Astrocyte of the cerebellum (primary cell): ENCODE data around the gene RPS19.

ENCODE experiments used
- DNase-seq: peaks from one replicate; pipeline ENCODE4 v3.0.0-alpha.2; 2011; ENCODE audit warnings: low read depth
- H3K4me3 ChIP-seq: 2 replicates; pipeline ENCODE4 v1.5.1; 2011; ENCODE audit warnings: mild to moderate bottlenecking, low read depth, low read length, moderate library complexity
- CTCF ChIP-seq: IDR thresholded peaks from 2 replicates; pipeline ENCODE4 v1.5.1; 2012; ENCODE audit warnings: low read length, low read depth, moderate library complexity, mild to moderate bottlenecking; ENCODE audit errors: missing control alignments
- in situ Hi-C: cut with HindIII; loops from 2 replicates; pipeline ENCODE4 v1.10.0; 2017; ENCODE audit warnings: low sequenced_read_pairs

The RPS19 gene

GRCh38 chr19:41851456-41851855 is 8.6 kb upstream of the RPS19 start:
- in situ Hi-C loops: no loop called here
- no peak for DNase-seq
- no peak overlapping the region for H3K4me3 ChIP-seq
- no peak for TF ChIP-seq CTCF

GRCh38 chr19:41853344-41853743 is 6.7 kb upstream of the RPS19 start:
- no peak for DNase-seq
- in situ Hi-C loops: no loop called here
- no peak for TF ChIP-seq CTCF
- H3K4me3 ChIP-seq: no peak overlapping the region

- TF ChIP-seq CTCF: no peak
- no peak for DNase-seq
- no peak overlapping the region for H3K4me3 ChIP-seq
- in situ Hi-C loops: no loop called here
These were observed 6.3 kb upstream of the RPS19 start for GRCh38 chr19:41853768-41854167.

GRCh38 chr19:41859213-41859617 is 840 bp upstream of the RPS19 start:
- no peak for DNase-seq
- TF ChIP-seq CTCF: no peak
- H3K4me3 ChIP-seq: peak overlapping the region; percentile 98
- in situ Hi-C loops: no loop called here

DNA sequence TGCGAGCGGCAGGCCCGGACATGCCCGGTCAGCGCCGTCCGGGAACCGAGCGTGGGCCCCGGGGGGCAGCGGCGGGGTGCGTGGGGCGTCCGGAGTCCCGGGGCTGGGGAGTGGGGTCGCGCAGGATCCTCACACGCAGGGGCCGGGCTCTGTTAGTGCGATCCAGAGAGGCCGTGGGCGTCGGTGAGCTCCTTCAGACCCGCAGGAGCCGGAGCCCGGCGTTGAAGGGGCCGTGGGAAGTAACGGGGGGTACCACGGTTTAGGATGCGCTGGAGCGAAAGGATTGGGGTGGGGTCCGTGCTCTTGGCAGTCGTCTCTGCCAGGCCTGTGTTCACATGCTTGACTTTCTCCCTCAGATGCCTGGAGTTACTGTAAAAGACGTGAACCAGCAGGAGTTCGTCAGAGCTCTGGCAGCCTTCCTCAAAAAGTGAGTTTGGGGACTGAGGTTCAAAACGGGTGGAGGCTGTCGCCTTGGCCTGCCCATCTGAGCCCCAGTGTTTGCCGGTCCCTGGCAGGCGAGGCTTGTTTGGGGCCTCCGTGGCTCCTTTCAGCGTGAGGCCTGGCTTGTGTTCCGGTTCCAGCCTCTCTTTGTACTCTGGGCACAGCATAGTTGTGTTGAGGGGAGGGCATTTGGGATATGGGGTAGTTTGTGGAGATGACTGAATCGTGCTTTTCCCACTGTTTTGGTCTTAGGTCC is 512 bp downstream of the RPS19 start:
- no peak for TF ChIP-seq CTCF
- in situ Hi-C loops: no loop called here
- no peak for DNase-seq
- peak overlapping the region; percentile 98 for H3K4me3 ChIP-seq

- TF ChIP-seq CTCF: no peak
- in situ Hi-C loops: no loop called here
- DNase-seq: no peak
- H3K4me3 ChIP-seq: peak overlapping the region; percentile 98
These were observed 1.2 kb downstream of the RPS19 start for GRCh38 chr19:41861116-41861768.
